ENCODE measurements around the gene OAS1.

OAS1 gene

GRCh38 chr12:112965643-112966042, 58.9 kb downstream of the OAS1 start:
- POLR2A ChIA-PET, result no interaction called here
- DNase-seq (ENCODE audit: extremely low spot score), result no peak
- CTCF ChIA-PET, result no interaction called here
- TF ChIP-seq, protein P1, sequence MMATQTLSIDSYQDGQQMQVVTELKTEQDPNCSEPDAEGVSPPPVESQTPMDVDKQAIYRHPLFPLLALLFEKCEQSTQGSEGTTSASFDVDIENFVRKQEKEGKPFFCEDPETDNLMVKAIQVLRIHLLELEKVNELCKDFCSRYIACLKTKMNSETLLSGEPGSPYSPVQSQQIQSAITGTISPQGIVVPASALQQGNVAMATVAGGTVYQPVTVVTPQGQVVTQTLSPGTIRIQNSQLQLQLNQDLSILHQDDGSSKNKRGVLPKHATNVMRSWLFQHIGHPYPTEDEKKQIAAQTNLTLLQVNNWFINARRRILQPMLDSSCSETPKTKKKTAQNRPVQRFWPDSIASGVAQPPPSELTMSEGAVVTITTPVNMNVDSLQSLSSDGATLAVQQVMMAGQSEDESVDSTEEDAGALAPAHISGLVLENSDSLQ (IDR thresholded peaks at IDR 0.05), result no peak
- TF ChIP-seq ELF4 (IDR thresholded peaks at IDR 0.05) (no peak), CTBP1 (IDR thresholded peaks at IDR 0.05; ENCODE audit: borderline replicate concordance) (no peak), L3MBTL2 (conservative IDR thresholded peaks at IDR 0.05) (no peak), LEF1 (IDR thresholded peaks at IDR 0.05; ENCODE audit: borderline replicate concordance) (no peak)

DNA sequence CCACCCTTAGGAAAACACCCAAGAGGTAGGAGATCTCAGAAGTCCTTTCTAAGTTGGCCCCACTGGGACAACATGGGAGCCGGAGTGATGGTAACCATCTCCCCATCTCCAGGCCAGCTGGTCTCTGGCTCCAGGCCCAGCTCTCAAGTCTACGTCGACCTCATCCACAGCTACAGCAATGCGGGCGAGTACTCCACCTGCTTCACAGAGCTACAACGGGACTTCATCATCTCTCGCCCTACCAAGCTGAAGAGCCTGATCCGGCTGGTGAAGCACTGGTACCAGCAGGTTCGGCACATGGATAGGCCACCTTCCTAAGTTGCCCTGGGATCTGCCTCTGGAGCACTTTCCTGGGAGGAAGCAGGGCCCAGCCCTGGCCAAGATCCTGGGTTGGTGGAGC, 60.5 kb downstream of the OAS1 start:
- DNase-seq (ENCODE audit: extremely low spot score), result no peak
- TF ChIP-seq SP1 (IDR thresholded peaks at IDR 0.05) (no peak), FOXM1 (IDR thresholded peaks at IDR 0.05; ENCODE audit: borderline replicate concordance) (no peak), FOXK2 (IDR thresholded peaks at IDR 0.05) (no peak), LEF1 (IDR thresholded peaks at IDR 0.05; ENCODE audit: borderline replicate concordance) (no peak), FOXA1 (IDR thresholded peaks at IDR 0.05) (no peak), CTBP1 (IDR thresholded peaks at IDR 0.05; ENCODE audit: borderline replicate concordance) (no peak), TARDBP (IDR thresholded peaks at IDR 0.05) (no peak), ZNF384 (IDR thresholded peaks at IDR 0.05) (no peak), BHLHE40 (IDR thresholded peaks at IDR 0.05; ENCODE audit: borderline replicate concordance) (no peak), ELF4 (IDR thresholded peaks at IDR 0.05) (no peak), SUZ12 (IDR thresholded peaks at IDR 0.05) (no peak), HDGF (IDR thresholded peaks at IDR 0.05; ENCODE audit: borderline replicate concordance) (no peak), L3MBTL2 (conservative IDR thresholded peaks at IDR 0.05) (no peak), NFRKB (IDR thresholded peaks at IDR 0.05) (no peak)
- TF ChIP-seq, protein P1 (IDR thresholded peaks at IDR 0.05), result no peak
- CTCF ChIA-PET, result no interaction called here
- POLR2A ChIA-PET, result no interaction called here

- ChIA-PET POLR2A (no interaction called here), CTCF (no interaction called here)
- DNase-seq (ENCODE audit: extremely low spot score), result no peak
- TF ChIP-seq, protein P1 (IDR thresholded peaks at IDR 0.05), result no peak
- no peak for TF ChIP-seq ZNF384 (IDR thresholded peaks at IDR 0.05)
- TF ChIP-seq TARDBP (IDR thresholded peaks at IDR 0.05), result no peak
- no peak for TF ChIP-seq FOXA1 (IDR thresholded peaks at IDR 0.05)
- TF ChIP-seq ELF4 (IDR thresholded peaks at IDR 0.05), result no peak
- no peak for TF ChIP-seq CTBP1 (IDR thresholded peaks at IDR 0.05; ENCODE audit: borderline replicate concordance)
- no peak for TF ChIP-seq L3MBTL2 (conservative IDR thresholded peaks at IDR 0.05)
- TF ChIP-seq SUZ12 (IDR thresholded peaks at IDR 0.05), result no peak
- no peak for TF ChIP-seq HDGF (IDR thresholded peaks at IDR 0.05; ENCODE audit: borderline replicate concordance)
- no peak for TF ChIP-seq SP1 (IDR thresholded peaks at IDR 0.05)
- TF ChIP-seq LEF1 (IDR thresholded peaks at IDR 0.05; ENCODE audit: borderline replicate concordance), result no peak
- no peak for TF ChIP-seq FOXM1 (IDR thresholded peaks at IDR 0.05; ENCODE audit: borderline replicate concordance)
- no peak for TF ChIP-seq NFRKB (IDR thresholded peaks at IDR 0.05)
These were observed 61.1 kb downstream of the OAS1 start for GRCh38 chr12:112967858-112968257.

Data from HEK293T (cell line).